Smooth muscle cell (in vitro differentiated cells): Measurements from ENCODE around the gene HIVEP2. TPM values are rescaled to one million over a fixed set of nuclear protein-coding genes. Genes with fewer than 3 reads are reported as not detected.
A peak's percentile ranks its signal among the peaks of the same experiment; 100 is the strongest.

ENCODE experiments used
- DNase-seq: peaks from one replicate; lab custom pipeline; 2025; ENCODE audit not compliant: unreplicated experiment; lab: John Stamatoyannopoulos, UW
- H2AFZ ChIP-seq: fragments of 200-600 bp; sonication (generic); 2 replicates; pipeline ENCODE4 v1.6.0; 2016; ENCODE audit warnings: antibody characterized with exemption, low read depth, mild to moderate bottlenecking
- H3F3A ChIP-seq: fragments of 200-600 bp; sonication (generic); 2 replicates; pipeline ENCODE4 v1.6.0; 2017; ENCODE audit warnings: antibody characterized with exemption, low read depth
- H3K27ac ChIP-seq: fragments of 200-600 bp; sonication (generic); 2 replicates; pipeline ENCODE4 v1.5.1; 2016; ENCODE audit warnings: low read depth, mild to moderate bottlenecking
- H3K27me3 ChIP-seq: fragments of 200-600 bp; sonication (generic); 2 replicates; pipeline ENCODE4 v1.6.1; 2016; ENCODE audit warnings: low read depth, mild to moderate bottlenecking
- H3K36me3 ChIP-seq: fragments of 200-600 bp; sonication (generic); 2 replicates; pipeline ENCODE4 v1.5.1; 2016; ENCODE audit warnings: low read depth
- H3K4me1 ChIP-seq: fragments of 200-600 bp; sonication (generic); 2 replicates; pipeline ENCODE4 v1.5.1; 2016; ENCODE audit warnings: low read depth
- H3K4me2 ChIP-seq: fragments of 200-600 bp; sonication (generic); 2 replicates; pipeline ENCODE4 v1.6.0; 2016; ENCODE audit warnings: mild to moderate bottlenecking
- H3K4me3 ChIP-seq: fragments of 200-600 bp; sonication (generic); 2 replicates; pipeline ENCODE4 v1.5.1; 2016; ENCODE audit warnings: mild to moderate bottlenecking
- H3K79me2 ChIP-seq: fragments of 200-600 bp; sonication (generic); 2 replicates; pipeline ENCODE4 v1.6.0; 2016; ENCODE audit warnings: low read depth, mild to moderate bottlenecking
- H3K9ac ChIP-seq: fragments of 200-600 bp; sonication (generic); 2 replicates; pipeline ENCODE4 v1.6.0; 2016; ENCODE audit warnings: low read depth
- H3K9me3 ChIP-seq: fragments of 200-600 bp; sonication (generic); replicated peaks from 2 replicates; pipeline ENCODE4 v1.5.1; 2016; ENCODE audit warnings: low read depth
- H4K20me1 ChIP-seq: fragments of 200-600 bp; sonication (generic); 2 replicates; pipeline ENCODE4 v1.6.0; 2016; ENCODE audit warnings: low read depth
- WGBS: methylation state at CpG from one replicate; pipeline ENCODE4 v1.1.7; 2016; ENCODE audit warnings: low lambda C conversion rate; 5-methylcytosine and 5-hydroxymethylcytosine counted together
- polyA plus RNA-seq: library from polyadenylated mRNA; unstranded; fragments of >200 nt; fragmentation: Nextera tagmentation; extraction: Ambion mirVana; gene quantifications from 2 replicates; pipeline ENCODE4 v1.2.1, GENCODE V29; 2016
- total RNA-seq: library from RNA; depleted of rRNA; stranded (reverse); fragments of >200 nt; gene quantifications from 2 replicates; pipeline ENCODE4 v1.2.3, GENCODE V29; 2014
- TF ChIP-seq, protein P1 (sequence below): fragments of 200-600 bp; sonication (generic); IDR thresholded peaks from 2 replicates; pipeline ENCODE4 v1.5.1; 2017; ENCODE audit warnings: borderline replicate concordance, mild to moderate bottlenecking, antibody characterized with exemption; ENCODE audit not compliant: insufficient read depth, poor library complexity, severe bottlenecking

The HIVEP2 gene, protein sequence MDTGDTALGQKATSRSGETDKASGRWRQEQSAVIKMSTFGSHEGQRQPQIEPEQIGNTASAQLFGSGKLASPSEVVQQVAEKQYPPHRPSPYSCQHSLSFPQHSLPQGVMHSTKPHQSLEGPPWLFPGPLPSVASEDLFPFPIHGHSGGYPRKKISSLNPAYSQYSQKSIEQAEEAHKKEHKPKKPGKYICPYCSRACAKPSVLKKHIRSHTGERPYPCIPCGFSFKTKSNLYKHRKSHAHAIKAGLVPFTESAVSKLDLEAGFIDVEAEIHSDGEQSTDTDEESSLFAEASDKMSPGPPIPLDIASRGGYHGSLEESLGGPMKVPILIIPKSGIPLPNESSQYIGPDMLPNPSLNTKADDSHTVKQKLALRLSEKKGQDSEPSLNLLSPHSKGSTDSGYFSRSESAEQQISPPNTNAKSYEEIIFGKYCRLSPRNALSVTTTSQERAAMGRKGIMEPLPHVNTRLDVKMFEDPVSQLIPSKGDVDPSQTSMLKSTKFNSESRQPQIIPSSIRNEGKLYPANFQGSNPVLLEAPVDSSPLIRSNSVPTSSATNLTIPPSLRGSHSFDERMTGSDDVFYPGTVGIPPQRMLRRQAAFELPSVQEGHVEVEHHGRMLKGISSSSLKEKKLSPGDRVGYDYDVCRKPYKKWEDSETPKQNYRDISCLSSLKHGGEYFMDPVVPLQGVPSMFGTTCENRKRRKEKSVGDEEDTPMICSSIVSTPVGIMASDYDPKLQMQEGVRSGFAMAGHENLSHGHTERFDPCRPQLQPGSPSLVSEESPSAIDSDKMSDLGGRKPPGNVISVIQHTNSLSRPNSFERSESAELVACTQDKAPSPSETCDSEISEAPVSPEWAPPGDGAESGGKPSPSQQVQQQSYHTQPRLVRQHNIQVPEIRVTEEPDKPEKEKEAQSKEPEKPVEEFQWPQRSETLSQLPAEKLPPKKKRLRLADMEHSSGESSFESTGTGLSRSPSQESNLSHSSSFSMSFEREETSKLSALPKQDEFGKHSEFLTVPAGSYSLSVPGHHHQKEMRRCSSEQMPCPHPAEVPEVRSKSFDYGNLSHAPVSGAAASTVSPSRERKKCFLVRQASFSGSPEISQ (N-terminal part only)
- total RNA-seq: 11.7 and 12.5 TPM in 2 replicates
- polyA plus RNA-seq: 3.2 and 4.9 TPM in 2 replicates

- Histone ChIP-seq H3F3A (peaks cover 7% of the 10 kb centered on the region), H3K9me3 (no peaks in the 10 kb centered on the region), H3K4me3 (peak within 1 kb of the TSS; percentile 97), H3K4me1 (peaks cover 20% of the 10 kb centered on the region), H3K27ac (peak within 1 kb of the TSS; percentile 99), H3K9ac (peak within 1 kb of the TSS; percentile 100), H2AFZ (no peak within 1 kb of the TSS), H3K36me3 (no peaks in the 10 kb centered on the region), H4K20me1 (peaks cover 39% of the 10 kb centered on the region), H3K79me2 (peaks cover 39% of the 10 kb centered on the region), H3K4me2 (peak within 1 kb of the TSS; percentile 100), H3K27me3 (peaks cover 10% of the 10 kb centered on the region)
- 3% methylated on average over 17 of the region's 50 CpGs for WGBS
- DNase-seq: peak; percentile 72
- TF ChIP-seq, protein P1, sequence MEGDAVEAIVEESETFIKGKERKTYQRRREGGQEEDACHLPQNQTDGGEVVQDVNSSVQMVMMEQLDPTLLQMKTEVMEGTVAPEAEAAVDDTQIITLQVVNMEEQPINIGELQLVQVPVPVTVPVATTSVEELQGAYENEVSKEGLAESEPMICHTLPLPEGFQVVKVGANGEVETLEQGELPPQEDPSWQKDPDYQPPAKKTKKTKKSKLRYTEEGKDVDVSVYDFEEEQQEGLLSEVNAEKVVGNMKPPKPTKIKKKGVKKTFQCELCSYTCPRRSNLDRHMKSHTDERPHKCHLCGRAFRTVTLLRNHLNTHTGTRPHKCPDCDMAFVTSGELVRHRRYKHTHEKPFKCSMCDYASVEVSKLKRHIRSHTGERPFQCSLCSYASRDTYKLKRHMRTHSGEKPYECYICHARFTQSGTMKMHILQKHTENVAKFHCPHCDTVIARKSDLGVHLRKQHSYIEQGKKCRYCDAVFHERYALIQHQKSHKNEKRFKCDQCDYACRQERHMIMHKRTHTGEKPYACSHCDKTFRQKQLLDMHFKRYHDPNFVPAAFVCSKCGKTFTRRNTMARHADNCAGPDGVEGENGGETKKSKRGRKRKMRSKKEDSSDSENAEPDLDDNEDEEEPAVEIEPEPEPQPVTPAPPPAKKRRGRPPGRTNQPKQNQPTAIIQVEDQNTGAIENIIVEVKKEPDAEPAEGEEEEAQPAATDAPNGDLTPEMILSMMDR: no peak
Observed at GRCh38 chr6:142945049-142945445, at the start of gene HIVEP2. Gene HIVEP2 (minus strand): TSS chr6:142945176. CDS start chr6:142774738, 170,438 bp downstream.

GRCh38 chr6:142993977-142994376, 49.0 kb upstream of the HIVEP2 start:
- H3K9me3 ChIP-seq: no peaks in the 10 kb centered on the region
- H3F3A ChIP-seq: no peaks in the 10 kb centered on the region
- DNase-seq: no peak
- no peaks in the 10 kb centered on the region for H3K36me3 ChIP-seq
- no peak overlapping the region for H2AFZ ChIP-seq
- H3K4me3 ChIP-seq: no peak overlapping the region
- TF ChIP-seq, protein P1: no peak
- H3K27me3 ChIP-seq: no peaks in the 10 kb centered on the region
- WGBS: 93% methylated on average over 7 of the region's 7 CpGs
- no peaks in the 10 kb centered on the region for H3K79me2 ChIP-seq
- no peaks in the 10 kb centered on the region for H3K4me1 ChIP-seq
- H3K27ac ChIP-seq: no peak overlapping the region
- no peak overlapping the region for H3K4me2 ChIP-seq
- H3K9ac ChIP-seq: no peak overlapping the region
- H4K20me1 ChIP-seq: no peaks in the 10 kb centered on the region

- H3K4me3 ChIP-seq: no peak overlapping the region
- H3K27ac ChIP-seq: no peak overlapping the region
- no peak overlapping the region for H2AFZ ChIP-seq
- no peaks in the 10 kb centered on the region for H3K36me3 ChIP-seq
- no peaks in the 10 kb centered on the region for H3K27me3 ChIP-seq
- no peak overlapping the region for H3K4me2 ChIP-seq
- DNase-seq: no peak
- H3K9ac ChIP-seq: no peak overlapping the region
- no peaks in the 10 kb centered on the region for H4K20me1 ChIP-seq
- no peaks in the 10 kb centered on the region for H3K79me2 ChIP-seq
- H3F3A ChIP-seq: no peaks in the 10 kb centered on the region
- H3K4me1 ChIP-seq: no peaks in the 10 kb centered on the region
- H3K9me3 ChIP-seq: no peaks in the 10 kb centered on the region
- TF ChIP-seq, protein P1: no peak
Observed at GRCh38 chr6:142987490-142987889, 42.5 kb upstream of the HIVEP2 start.
